Muscle of back (tissue), 13 donors: ENCODE results near the gene PTPRZ1. TPM values are rescaled to one million over a fixed set of nuclear protein-coding genes. Genes with fewer than 3 reads are reported as not detected.

Source experiments
- DNase-seq, 3 donors: peaks; one replicate each; pipeline versions ENCODE4 v3.0.0 to v3.0.0-alpha.2; 2013
- long read RNA-seq, 9 donors: transcript quantifications; one replicate each; lab custom pipeline, GENCODE V29; 2026
- polyA plus RNA-seq, 10 donors: library from polyadenylated mRNA; unstranded; fragments of 120-200 nt; gene quantifications; one replicate each; pipeline ENCODE4 v1.2.1, GENCODE V29; 2013; ENCODE audit not compliant: insufficient read length in 10 of 10

PTPRZ1 gene
- polyA plus RNA-seq = 10 to 100 TPM in 2 of 10 donors, 1 to 10 TPM in 8; 3.6 to 19.8 (median 5.3) TPM
- long read RNA-seq, donor 1 = 0 reads
- long read RNA-seq, donor 2 = 0 reads
- long read RNA-seq, donor 3 = 0 reads
- long read RNA-seq, donor 4 = 0 reads
- long read RNA-seq, donor 5 = 0 reads
- long read RNA-seq, donor 6 = 0 reads
- long read RNA-seq, donor 7 = 0 reads
- long read RNA-seq, donor 8, full-length matches to known transcripts = 1 of 1 reads
- long read RNA-seq, donor 8, partial matches to known transcripts = 0 of 1 reads
- long read RNA-seq, donor 8, other reads (novel, unspliced or antisense) = 0 of 1 reads
- long read RNA-seq, donor 9 = 0 reads

DNA sequence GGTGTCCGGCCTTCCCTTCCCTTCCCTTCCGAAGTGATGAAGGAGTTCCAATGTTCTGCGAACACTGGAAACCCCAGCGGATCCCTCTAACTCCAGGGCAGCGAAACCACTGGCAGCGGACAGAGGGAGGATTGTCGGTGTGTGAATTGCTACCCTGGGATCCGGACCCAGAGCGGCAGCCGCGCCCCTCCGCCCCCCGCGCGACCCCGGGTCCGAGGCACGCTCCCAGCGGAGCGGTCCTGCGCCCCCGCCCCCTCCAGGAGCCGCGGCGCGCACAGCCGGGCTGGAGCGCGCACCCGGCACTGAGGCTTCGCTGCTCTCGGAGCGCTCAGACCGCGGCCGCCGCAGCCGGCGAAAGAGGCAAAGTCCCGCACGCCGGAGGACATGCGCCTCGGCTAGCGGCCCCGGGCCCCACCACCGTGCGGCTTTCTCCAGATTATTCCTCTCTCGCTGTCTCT lies at the start of gene PTPRZ1:
TSS of gene PTPRZ1 (plus strand) at position 331 of the 458 bp plus-strand sequence. CDS start 339 bp downstream, outside the sequence.
- peak; percentile 11 to 75 (median 46) for DNase-seq

DNA sequence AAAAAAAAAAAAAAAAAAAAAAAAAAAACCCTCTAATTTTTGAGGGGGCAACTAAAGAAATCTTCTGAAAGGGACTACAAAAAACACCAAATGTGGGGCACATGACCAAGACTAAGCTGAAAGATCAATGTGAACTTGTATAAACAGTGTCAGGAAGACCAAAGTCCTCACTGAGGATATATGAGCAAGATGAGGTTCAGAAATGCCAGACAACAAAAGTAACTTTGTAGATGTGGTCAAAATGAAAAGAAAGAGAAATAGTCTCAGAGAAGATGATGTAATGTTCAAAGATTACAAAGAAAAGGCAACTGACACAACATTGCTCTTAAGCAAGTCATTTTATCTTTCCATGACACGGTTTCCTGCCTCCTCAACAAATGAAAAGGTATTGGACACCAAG lies 48.7 kb upstream of the PTPRZ1 start:
- no peak for DNase-seq

DNA sequence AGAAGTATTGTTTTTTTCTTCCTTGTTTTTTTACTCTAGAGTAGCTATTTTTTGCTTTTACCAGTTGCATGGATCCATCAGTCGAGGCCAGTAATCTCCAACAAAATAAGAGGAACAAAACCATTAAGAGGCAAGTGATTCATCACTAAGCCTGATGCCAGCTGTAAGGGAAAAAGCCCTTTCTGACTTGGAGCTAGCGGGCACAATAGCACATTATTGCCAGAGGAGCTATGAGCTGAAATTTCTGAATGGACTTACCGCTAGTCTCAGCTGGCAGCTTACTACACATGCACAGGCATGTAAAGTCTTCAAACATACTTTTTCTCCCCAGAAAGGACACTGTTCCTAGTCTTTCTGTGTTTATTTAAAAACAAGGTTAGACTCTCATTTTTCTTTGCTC lies 41.6 kb upstream of the PTPRZ1 start:
- peak in 1 of 3 donors; percentile 4 for DNase-seq

DNA sequence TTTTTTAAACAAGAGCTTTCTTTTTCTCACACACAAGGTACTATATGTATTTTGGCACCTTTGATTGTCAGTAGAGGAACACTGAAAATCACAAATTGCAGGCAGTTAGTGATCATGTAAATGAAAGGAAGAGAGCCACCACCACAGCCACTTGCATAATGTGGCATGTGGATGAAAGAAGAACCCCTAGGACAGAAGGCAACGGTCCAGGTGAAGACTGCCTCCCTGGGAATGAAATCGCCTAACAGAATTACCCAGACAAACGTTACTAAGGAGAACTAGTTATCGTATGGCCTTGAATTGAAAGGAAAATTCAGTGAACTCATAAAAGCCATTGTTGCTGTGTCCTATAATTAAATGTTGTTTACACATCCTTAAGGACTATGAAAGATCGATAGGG lies 41.2 kb upstream of the PTPRZ1 start:
- no peak for DNase-seq

DNA sequence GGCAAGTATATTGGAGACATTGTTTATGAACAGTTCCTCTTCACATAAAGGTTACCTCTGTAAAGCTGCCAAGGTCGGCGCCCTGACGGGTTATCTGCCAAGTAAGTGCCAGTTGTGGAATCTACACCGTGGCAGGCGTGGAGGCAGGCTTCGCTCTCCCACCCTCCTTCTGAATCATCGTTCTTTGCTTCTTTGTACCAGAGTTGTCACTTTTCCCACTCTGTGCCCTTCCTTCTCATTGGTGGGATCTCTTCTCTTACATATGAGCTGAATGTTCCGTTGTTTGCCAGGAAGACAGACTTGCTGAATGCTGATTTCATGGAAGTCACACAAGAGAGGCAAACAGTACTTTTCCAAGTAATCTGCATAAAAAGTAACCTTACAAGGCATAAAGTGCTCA lies 40.6 kb upstream of the PTPRZ1 start:
- DNase-seq = no peak

DNA sequence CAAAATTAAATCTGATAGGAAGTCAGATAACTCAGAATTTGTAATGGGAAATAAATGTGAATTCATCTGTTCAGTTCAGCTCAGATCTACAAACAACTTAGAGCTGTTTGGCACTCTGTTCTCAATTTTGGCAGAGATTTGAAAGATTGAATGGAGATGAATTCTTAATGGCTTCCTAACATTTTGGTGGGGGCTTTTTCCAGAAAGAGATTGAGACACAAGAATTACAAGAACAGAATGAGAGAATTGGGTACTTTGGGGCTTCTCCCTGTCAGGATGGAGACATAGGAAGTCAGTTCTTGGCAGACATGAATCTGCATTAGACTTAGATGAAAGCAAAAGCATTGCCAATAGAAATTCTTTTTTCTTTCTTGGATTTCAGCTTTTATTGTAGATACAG lies 39.0 kb upstream of the PTPRZ1 start:
- DNase-seq = peak in 2 of 3 donors; percentile 11 to 14

DNA sequence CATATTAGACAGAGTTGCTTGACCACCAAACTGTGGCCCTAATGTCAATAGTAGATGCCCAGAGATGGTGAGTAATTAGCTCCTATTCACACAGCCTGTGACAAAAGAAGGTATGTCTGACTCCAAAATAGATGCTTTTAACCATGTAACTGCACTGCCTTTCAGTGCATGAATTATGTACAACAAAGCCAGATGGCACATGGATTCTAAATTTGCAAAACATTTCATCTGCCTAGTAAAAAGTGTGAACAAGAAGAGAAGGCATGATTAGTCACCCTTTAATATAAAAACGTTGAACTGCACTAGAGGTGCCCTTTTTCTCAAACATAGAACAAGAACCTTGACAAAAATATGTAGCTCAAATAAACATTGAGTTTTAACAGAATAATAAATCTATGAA lies 35.5 kb upstream of the PTPRZ1 start:
- DNase-seq = no peak

DNA sequence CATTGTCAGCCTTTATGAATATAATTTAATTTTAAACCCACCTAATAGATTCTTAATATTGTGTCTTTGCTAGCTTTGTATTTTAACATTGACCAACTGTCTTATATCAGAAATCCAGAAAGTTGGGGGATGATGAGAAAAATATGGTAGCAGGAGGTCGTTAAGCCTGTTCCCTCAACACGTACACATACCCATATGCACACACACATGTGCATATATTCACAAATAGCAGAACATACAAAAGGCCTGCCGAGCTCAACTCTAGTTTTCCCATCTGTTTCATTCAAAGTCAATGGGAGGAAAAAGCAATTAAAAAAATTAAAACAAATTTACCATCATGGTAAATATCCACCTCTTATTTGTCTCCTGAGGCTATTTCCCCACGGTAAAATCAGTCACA lies 25.9 kb upstream of the PTPRZ1 start:
- no peak for DNase-seq

DNA sequence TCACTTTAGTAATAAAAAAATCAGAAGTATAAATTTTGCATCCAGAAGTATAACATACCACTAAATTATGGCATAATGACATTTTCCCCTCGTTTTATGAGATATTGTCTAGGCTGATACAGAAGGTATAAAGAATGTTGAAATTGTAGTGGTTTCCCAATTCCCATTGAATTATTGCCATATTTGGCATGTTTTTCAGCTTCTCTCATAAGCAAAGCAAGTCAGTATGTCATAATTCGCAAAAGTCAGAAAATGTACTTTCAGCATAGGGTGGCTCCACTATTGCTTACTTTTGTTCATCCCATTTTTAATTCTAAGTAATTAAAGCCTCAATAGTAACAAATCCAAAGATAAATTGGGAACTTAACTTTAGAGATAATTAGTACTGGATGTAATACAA lies 19.7 kb upstream of the PTPRZ1 start:
- DNase-seq = no peak

DNA sequence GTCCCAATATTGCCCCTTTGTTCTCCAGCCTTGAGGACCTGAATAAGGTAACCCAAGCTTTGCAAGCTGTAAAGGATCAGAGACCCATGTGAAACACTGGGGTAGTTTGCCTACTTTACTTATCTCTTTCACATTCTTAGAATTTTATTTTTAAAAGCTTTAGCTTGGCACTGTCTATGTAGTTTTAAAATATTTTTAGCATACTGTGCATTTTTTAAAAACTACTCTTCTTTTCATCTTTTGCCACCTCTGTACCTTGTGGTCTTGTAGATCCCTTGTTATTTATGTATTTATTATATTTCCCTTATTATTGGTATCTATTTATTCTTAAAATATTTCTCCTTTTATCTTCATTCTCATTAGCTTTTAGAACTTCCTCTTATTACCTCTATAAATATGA lies 12.0 kb upstream of the PTPRZ1 start:
- no peak for DNase-seq

DNA sequence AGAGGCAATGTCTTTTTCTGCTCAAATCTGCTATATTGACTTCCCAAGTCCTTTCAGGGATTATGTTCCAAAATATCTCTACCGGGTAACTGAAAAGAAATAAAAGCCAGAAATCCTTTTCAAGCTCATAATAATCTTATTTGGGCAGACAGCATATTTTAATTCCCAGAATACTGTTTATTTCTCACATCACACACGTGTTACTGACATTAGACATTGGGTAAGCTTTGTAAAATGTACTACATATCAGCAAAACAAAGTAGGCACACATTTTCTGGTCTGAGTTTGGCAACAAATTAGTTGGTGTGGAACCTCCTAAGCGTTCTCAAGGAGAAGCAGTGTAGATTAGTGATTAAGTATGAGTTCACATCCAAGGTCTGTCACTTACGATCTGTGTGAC lies 10.4 kb upstream of the PTPRZ1 start:
- no peak for DNase-seq

DNA sequence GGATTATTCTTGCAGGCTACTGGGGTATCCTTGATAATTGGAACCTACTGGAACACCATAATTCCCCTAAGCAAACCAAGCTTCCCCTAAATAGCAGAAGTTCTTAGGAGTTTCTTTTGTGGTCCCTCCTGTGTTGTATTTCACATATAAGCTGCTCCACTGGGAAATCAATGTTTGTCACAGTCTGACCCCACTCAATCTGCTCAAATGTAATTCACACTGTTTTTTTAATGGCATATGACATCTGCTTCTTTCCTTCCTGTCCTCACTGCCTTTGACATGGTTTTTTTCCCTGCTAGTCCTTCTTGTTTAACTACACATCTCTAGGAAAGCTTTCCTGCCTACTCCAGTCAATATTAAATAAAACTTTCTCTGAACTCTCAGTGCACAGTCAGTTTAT lies 1.8 kb upstream of the PTPRZ1 start:
- no peak for DNase-seq

DNA sequence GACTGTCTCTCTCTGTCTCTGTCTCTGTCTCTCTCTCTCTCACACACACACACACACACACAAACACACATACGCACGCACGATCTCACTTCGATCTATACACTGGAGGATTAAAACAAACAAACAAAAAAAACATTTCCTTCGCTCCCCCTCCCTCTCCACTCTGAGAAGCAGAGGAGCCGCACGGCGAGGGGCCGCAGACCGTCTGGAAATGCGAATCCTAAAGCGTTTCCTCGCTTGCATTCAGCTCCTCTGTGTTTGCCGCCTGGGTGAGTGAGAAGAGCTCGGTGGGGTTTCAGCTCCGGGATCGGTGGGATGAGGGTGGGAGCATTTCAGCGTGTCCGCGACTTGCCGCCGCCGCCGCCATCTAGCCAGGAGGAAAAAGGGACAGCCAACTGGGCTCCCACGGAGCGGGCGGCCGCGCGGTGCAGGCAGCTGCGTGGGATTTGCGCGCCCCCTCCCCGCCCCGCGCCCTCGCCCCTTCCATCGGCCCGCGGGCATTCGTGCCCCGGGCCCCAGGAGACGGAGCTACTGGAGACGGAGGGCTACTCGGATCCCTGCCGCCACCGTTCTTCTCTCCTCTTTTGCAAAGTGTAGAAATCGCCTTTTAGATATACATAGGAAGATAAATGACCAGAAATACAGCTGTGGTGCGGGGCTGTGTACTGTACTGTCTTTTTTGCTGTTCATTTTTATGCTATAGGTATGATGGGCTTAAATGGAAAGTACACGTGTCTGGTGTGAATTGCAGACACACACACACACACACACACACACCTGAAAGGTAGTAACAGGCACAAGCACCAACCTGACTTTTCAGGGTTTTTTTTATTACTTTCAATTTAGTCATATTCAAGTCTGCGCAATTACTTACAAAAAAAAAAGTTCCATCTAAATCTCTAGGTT lies 581 bp downstream of the PTPRZ1 start:
- peak; percentile 10 to 65 (median 22) for DNase-seq

DNA sequence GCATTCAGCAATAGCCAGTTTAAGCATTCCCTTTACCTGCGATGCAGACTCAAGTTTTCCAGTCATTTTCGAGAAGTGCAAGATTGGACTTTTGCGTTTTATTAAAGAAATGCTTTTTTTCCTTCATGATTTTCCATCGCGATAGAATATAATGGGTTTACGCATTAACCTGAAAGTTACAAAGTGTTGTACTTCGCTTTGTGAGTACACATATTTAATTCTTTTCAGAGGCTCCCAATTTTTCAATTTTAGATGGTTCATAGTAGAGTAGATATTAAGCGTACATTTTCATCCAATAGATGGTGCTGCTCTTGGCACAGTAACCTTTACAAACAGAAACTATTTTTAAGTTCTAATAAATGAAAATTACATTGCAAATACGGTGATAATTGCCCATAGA lies 1.3 kb downstream of the PTPRZ1 start:
- peak in 1 of 3 donors; percentile 30 for DNase-seq

DNA sequence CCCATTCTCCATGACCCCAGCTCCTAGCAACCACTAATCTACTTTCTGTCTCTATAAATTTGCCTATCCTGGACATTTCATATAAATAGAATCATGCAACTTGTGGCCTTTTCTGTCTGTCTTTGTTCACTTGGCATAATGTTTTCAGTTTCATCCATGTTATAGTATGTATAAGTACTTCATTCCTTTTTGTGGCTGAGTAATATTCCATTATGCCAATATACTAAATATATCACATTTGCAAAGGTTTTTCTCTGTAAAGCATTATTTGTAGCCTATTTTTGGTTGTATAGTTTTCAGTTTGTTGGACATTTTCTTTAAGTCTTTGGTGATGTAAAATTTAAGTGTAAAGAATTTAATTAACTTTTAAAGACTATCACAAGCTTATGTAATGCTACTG lies 2.2 kb downstream of the PTPRZ1 start:
- no peak for DNase-seq

DNA sequence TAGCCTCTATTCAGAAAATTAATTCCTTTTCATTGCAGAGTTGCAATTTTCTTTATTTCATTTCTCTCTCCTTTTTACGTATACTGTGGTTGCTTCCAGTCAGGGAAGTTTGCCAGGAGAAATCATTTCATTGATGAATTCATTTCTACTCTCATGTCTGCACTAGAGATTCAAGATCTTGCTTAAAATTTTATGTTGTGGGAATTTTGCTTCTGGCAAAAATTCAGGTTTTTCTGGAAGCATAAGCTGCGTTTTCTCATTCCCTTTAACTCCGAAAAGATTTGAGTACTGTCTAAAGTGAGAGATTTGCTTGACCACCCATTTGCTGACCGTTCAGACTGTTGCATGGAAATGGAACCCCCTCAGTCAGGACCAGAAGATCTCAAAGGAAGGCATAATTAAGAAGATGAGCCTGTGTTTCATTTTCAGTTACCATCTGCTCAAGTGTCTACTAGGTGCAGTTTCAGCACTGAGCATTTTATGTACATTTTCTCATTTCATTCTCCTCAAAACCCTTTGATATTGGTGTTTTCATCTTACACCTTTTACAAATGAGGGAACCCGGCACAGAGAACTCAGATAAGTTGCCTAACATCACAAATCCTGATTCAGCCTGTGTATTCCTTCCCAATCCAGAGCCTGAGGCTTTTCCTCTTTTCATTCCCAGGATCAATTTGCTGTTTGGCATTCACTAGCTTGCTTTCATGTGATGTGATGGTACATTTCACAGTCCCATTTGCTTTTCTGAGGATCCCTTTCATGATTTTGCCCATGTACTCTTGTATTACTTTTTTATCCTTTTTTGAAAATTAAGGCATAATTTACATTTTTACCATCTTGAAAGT lies 3.9 kb downstream of the PTPRZ1 start:
- peak in 2 of 3 donors; percentile 20 to 27 for DNase-seq

DNA sequence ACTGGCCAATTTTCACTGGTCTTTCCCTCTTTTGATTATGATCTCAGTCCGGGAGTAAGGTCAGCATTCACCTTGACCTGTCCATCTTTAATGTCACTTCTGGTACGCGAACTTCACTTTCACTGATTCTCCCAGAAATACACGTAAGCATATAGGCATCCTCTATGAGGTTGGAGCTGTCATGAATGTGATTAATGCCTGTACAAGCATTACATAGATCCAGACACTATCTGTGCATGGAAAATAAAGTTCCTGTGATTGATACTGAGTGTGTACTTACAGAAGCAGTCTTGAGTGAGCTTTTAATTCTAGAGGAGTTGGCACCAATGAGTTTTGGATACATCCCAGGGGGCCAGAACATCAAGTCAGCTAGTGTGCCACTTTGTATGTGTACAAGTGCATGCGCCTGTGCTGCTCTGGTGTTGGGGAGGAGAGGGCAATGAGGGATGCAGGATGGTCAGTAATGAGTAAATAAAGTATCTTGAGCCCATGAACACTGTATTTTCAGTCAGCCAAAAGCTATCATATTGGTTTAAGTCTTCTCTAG lies 6.0 kb downstream of the PTPRZ1 start:
- DNase-seq = no peak

DNA sequence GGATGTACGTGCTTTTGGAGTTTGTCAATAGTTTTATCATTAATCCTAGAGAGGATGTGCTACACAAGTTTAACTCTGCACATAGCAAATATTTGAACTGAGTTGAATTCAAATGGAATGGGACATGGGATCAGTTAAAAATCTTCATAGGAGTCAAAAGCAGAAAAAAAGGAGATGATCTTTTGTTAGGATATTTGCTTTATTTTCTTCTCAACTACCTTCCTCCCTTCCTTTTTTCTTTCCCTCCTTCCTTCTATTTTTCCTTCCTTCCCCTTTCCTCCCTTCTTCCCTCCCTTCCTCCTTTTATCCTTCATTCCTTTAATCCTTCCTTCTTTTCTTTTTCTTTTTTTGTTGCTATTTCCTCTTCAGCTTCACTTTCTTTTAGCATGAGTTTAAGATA lies 6.6 kb downstream of the PTPRZ1 start:
- no peak for DNase-seq

DNA sequence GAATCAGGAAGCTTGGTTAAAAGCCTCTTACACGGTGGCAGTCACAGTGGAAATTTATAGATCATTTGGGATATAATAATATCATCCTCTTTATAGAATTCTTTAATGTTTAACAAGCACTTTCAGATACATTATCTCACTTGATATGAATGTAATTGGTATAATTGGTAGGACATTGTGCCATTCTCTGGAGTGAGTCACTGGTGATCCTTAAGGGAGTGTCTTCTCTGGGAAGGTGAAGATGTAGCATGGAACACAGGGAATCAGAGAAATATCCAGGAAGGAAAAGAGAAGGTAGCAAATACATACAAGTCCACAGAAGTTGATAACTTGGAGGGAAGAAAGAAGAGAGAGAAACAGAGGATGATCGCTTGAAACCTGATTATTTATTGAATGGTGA lies 9.8 kb downstream of the PTPRZ1 start:
- DNase-seq = no peak

DNA sequence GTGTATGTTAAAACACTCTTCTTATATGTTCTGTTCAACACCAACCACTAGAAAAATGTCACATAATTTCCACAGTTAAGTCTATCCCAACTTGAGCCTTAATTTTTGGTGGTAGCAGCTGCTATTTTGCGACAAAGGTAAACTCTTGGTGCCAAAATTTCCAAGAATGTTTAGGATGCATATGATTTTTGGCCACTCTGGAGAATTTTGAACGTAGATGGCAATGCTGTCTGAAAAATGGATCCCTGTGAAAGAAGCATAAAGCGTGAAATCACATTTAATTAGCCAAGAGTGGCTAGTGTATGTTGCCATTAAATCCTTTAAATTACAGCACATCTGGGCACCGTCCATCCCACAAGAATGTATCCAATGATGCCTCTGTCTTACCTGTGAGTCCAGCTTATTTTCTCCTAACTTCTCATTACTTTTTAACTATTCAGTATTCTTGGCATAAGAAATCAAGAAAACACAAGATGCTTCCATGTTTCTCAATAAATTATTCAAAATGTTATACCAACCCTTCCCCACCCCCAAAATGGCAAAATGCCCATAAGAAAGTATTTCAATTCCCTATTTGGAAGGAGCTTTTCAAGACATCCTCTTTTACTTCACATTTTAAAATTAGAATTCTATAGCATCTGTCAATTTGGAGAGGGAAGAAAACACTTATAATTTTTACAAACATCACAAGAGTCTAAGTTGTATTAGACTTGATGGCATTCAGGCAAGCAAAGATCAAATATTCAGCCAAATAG lies 12.4 kb downstream of the PTPRZ1 start:
- DNase-seq = no peak

DNA sequence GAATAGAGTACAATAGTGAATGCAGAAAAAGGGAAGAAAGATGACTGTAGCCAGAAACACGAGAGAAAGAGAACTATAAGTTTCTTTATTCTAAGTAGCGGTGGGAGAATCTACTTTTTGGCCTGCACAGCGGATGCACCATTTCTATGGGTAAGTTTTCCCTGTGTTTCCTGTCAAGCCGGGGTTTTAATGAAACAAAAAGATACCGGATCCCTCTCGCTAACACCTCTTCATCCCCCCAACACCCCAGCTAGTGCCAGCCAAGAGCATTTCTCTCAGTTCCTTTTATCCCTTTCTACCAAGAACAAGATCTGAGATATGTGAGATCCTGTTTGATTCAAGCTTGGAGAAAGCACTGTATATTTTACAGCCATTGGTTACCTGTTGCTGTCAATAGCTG lies 14.7 kb downstream of the PTPRZ1 start:
- no peak for DNase-seq
